Measurements from ENCODE around the gene LDLRAD4. TPM values are rescaled to one million over a fixed set of nuclear protein-coding genes. Genes with fewer than 3 reads are reported as not detected.

Gene LDLRAD4
- total RNA-seq, 2 donors from 2014 or later: 11.7 to 17.0 TPM

DNA sequence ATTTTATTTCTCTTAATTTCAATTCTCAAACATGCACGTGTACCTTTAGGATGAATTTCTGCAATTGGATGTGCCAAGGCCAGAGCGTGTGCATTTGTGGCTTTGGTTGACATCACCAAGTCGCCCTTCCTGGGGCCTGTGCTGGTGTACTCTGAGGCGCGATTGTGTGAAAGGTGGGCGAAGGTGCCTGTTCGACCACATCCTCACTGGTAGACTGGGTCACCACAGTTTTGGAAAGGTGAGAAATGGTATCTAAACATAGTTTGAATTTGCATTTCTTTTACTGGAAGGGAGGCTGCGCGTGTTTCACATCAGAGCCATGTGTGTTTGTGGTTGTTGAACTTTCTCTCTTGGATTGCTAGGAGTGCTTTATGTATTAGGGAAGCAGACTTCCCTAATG lies 89.8 kb downstream of the LDLRAD4 start:
- no peaks in the 10 kb centered on the region for H3K4me1 ChIP-seq
- intact Hi-C loops (cut with DNase I): no loop called here

DNA sequence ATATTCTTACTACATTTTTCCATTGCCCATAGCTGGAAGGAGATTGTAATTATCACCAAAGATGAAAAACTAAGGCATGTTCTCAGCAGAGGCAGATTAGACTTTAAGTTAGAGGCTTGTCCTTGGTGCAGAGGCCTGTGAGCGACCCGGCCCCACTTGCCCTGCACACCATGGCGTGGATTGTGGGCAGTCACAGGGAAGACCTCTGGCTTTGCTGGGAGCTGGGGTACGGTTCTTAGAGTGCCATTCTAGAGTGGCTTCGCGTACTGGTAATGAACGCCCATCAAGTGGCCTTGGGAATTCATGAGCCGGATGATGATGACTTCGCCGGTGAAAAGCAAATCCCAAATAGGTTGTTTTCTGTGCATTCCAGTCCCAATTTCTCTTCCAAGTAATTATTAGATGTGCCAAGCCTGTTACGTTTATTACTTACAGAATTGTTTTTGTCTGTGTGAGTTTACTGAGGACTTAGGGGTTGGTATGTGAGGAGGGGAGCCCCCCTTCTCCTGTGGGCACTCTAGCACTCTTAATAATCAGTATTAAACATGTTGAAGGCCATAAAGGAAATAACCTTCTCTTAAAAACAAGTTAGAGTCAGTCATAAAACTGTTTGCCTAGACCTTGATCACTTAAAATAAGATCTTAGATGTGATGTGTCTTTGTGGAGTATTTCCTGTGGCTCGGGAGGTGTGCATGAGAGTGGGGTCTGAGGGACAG lies 90.6 kb downstream of the LDLRAD4 start:
- no peak for DNase-seq
- intact Hi-C loops (cut with DNase I): no loop called here
- TF ChIP-seq, protein P1, sequence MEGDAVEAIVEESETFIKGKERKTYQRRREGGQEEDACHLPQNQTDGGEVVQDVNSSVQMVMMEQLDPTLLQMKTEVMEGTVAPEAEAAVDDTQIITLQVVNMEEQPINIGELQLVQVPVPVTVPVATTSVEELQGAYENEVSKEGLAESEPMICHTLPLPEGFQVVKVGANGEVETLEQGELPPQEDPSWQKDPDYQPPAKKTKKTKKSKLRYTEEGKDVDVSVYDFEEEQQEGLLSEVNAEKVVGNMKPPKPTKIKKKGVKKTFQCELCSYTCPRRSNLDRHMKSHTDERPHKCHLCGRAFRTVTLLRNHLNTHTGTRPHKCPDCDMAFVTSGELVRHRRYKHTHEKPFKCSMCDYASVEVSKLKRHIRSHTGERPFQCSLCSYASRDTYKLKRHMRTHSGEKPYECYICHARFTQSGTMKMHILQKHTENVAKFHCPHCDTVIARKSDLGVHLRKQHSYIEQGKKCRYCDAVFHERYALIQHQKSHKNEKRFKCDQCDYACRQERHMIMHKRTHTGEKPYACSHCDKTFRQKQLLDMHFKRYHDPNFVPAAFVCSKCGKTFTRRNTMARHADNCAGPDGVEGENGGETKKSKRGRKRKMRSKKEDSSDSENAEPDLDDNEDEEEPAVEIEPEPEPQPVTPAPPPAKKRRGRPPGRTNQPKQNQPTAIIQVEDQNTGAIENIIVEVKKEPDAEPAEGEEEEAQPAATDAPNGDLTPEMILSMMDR (IDR thresholded peaks at IDR 0.05): no peak
- Histone ChIP-seq H3K36me3 (no peaks in the 10 kb centered on the region), H3K27ac (no peak overlapping the region), H3K4me1 (no peaks in the 10 kb centered on the region), H3K4me3 (no peak overlapping the region), H3K27me3 (no peaks in the 10 kb centered on the region), H3K9me3 (no peaks in the 10 kb centered on the region), H3K9ac (ENCODE audit: low read depth in 2 of 2, low read length in 2 of 2) (no peak overlapping the region)

More for the DNA sequence above, 89.8 kb downstream of the LDLRAD4 start:
- TF ChIP-seq, protein P1 (IDR thresholded peaks at IDR 0.05): no peak
- Histone ChIP-seq H3K36me3 (no peaks in the 10 kb centered on the region), H3K27me3 (no peaks in the 10 kb centered on the region), H3K4me3 (no peak overlapping the region), H3K27ac (no peak overlapping the region), H3K9ac (ENCODE audit: low read depth in 2 of 2, low read length in 2 of 2) (no peak overlapping the region), H3K9me3 (no peaks in the 10 kb centered on the region)
- DNase-seq: no peak

DNA sequence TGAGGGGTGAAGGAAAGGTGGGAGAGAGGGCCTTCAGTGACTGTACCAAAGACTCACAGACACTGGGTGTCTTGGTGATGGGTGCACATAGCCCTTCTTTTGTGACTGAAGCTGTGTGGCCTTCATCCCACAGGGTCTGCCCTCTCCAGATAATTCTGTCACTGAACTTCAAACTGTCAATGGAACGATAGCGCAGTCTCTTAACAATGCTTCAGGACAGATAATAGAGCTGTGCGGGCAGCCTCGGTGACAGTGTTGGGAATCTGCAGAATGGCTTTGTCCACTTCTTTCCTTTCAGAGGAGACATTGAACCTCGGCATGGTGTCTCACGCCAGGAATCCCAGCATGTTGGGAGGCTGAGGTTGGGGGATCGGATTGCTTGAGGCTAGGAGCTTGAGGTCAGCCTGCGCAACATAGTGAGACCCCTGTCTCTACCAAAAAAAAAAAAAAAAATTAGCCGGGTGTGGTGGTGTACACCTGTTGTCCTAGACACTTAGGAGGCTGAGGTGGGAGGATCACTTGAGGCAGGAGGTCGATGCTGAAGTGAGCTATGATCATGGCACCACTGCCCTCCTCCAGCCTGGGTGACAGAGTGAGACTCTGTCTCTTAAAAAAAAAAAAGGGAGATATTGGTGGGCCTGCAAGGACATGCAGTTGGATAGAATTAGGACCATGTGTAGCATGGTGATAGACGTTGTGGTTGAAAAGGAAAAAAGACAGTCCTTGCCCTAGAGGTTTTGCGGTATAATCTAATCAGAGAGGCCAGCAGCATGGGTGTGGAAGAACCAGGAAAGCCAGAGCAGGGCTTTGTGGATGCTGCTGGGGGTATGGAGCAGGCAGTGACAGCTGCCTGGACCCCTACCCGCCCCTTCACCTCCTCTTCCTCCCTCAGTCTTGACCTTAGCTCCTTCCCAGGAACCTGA lies 91.4 kb downstream of the LDLRAD4 start:
- TF ChIP-seq, protein P1 (IDR thresholded peaks at IDR 0.05): no peak
- no peaks in the 10 kb centered on the region for H3K36me3 ChIP-seq
- H3K9me3 ChIP-seq: no peaks in the 10 kb centered on the region
- intact Hi-C loops (cut with DNase I): no loop called here
- H3K27ac ChIP-seq: no peak overlapping the region
- no peak overlapping the region for H3K9ac ChIP-seq (ENCODE audit: low read depth in 2 of 2, low read length in 2 of 2)
- DNase-seq: no peak
- no peaks in the 10 kb centered on the region for H3K4me1 ChIP-seq
- H3K4me3 ChIP-seq: no peak overlapping the region
- H3K27me3 ChIP-seq: no peaks in the 10 kb centered on the region

DNA sequence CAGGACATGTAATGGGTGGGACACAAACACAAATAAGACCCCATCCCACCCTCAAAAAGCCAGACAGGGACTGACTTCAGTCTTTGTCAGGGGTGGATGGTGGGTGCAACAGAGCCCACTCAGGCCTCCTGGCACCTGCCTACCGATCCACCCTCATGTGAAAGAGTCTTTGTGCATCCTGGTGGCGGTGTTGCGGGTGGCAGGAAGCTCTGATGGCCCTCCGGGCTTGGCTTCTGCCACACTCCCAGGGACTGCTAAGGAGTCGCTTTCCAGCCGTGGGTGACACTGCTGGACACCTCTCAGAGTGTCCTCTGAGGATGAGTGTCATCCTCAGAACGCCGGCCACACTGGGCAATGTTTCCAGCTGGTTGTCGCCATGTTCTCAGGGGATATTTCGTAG lies 92.6 kb downstream of the LDLRAD4 start:
- Histone ChIP-seq H3K4me3 (no peak overlapping the region), H3K9me3 (no peaks in the 10 kb centered on the region), H3K4me1 (no peaks in the 10 kb centered on the region), H3K9ac (ENCODE audit: low read depth in 2 of 2, low read length in 2 of 2) (no peak overlapping the region), H3K36me3 (no peaks in the 10 kb centered on the region), H3K27me3 (no peaks in the 10 kb centered on the region), H3K27ac (no peak overlapping the region)
- intact Hi-C loops (cut with DNase I): no loop called here
- no peak for DNase-seq
- TF ChIP-seq, protein P1 (IDR thresholded peaks at IDR 0.05): no peak

DNA sequence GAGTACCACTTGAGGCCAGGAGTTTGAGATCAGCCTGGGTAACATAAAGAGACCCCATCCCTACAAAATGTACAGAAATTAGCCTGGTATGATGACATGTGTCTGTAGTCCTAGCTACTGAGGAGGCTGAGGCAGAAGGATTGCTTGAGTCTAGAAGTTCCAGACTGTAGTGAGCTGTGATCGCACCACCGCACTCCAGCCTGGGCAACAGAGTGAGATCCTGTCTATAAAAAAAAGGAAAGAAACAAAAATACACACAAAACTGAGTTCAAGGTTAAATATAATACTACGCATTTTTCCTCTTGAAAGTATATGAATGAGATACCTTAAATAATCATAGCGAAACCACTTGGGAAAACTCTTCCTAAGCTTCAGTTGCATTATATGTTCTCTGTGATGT lies 94.0 kb downstream of the LDLRAD4 start:
- intact Hi-C loops (cut with DNase I): no loop called here
- H3K9ac ChIP-seq (ENCODE audit: low read depth in 2 of 2, low read length in 2 of 2): no peak overlapping the region

More for the DNA sequence above, 94.0 kb downstream of the LDLRAD4 start:
- no peaks in the 10 kb centered on the region for H3K36me3 ChIP-seq
- no peak for DNase-seq
- TF ChIP-seq, protein P1 (IDR thresholded peaks at IDR 0.05): no peak
- H3K9me3 ChIP-seq: no peaks in the 10 kb centered on the region
- no peaks in the 10 kb centered on the region for H3K4me1 ChIP-seq
- no peaks in the 10 kb centered on the region for H3K27me3 ChIP-seq
- H3K4me3 ChIP-seq: no peak overlapping the region
- no peak overlapping the region for H3K27ac ChIP-seq
